AG04450 (cell line): Measurements from ENCODE around the gene ZNF367. TPM values are rescaled to one million over a fixed set of nuclear protein-coding genes. Genes with fewer than 3 reads are reported as not detected.

Experiments used
- CTCF ChIA-PET: fragments of 300-600, 350-600 bp; formaldehyde crosslinking; extraction: SDS; loops from one replicate; lab custom pipeline; 2022; ENCODE audit warnings: antibody characterized with exemption, inconsistent platforms; lab: Charles Lee
- POLR2A ChIA-PET: fragments of 350-600 bp; formaldehyde crosslinking; extraction: SDS; loops from one replicate; lab custom pipeline; 2021; ENCODE audit warnings: antibody characterized with exemption, inconsistent platforms; lab: Yijun Ruan, JAX
- DNase-seq: peaks from one replicate; pipeline ENCODE4 v3.0.0-alpha.2; 2011; ENCODE audit warnings: low read depth, low spot score
- H3K27ac ChIP-seq: one replicate; pipeline ENCODE4 v1.5.1; 2012; ENCODE audit warnings: low read depth, low read length, control low read depth
- H3K27me3 ChIP-seq: one replicate; pipeline ENCODE4 v1.6.0; 2012; ENCODE audit warnings: low read length; ENCODE audit not compliant: control insufficient read depth, insufficient read depth
- H3K4me3 ChIP-seq: 2 replicates; pipeline ENCODE4 v1.5.1; 2011; ENCODE audit warnings: mild to moderate bottlenecking, low read depth, low read length, control low read depth
- H3K9me3 ChIP-seq: 2 replicates; pipeline ENCODE4 v1.5.1; 2012; ENCODE audit warnings: low read length; ENCODE audit not compliant: control insufficient read depth, insufficient read depth
- polyA plus RNA-seq: library from polyadenylated mRNA; depleted of rRNA; stranded (reverse); fragments of >200 nt; gene quantifications from 2 replicates; pipeline ENCODE4 v1.2.3, GENCODE V29; 2011
- TF ChIP-seq, protein P1 (sequence below): IDR thresholded peaks from 2 replicates; pipeline ENCODE4 v1.5.1; 2011; ENCODE audit warnings: low read depth, low read length, control low read depth, inconsistent platforms

ZNF367 gene
- polyA plus RNA-seq, 1 experiment = 0.60 TPM

GRCh38 chr9:96417051-96417586 is 1.1 kb downstream of the ZNF367 start:
- POLR2A ChIA-PET = interaction anchor here (0.5 kb wide), 2 partner anchors 26 to 61 kb away, joined by 3 to 11 read pairs; no protein-coding TSS in a partner anchor

DNA sequence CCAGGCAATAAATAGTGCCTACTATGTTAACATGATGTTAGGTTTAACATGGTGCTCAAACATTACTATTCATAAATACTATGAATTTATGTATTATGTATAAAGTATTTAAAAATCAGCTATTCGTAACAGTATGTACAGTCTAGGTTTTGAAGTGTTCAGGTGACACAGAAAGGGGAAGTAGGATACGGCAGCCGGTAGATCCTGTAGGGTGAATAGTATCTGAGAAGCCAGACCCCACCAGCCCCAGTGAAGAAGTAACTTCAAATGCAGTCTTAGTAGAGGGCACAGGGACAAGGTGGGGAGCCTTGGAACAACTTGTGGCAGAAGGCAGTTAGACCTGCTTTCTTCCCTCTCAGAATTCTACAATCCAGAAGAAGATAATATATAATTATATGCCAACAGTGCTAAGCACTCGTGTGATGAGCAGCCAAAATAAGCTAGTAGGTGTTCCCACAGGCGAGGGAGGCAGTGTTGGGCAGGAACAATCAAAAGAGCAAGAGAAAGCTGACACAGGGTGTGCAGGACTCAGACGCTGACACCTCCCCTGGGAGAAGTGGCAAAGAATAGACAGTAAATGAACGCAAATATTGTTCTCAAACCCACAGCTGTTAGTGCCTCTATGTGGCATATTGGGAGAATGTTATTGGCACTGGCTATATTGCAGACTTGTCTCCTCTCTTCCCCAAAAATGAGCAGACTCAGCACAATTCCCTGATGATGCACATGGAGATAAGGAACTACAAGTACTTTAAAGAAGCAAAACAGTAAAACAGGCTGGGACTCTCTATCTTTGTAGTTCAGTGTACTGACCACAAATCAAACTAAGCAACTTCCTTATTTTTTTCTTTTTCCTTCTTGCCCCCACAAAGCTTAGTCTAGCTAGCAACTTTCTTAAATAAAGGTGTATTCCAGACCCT is 4.6 kb downstream of the ZNF367 start:
- ChIA-PET POLR2A (no interaction called here), CTCF (interaction anchor here (0.6 kb wide), 1 partner anchor 86 kb away, joined by 3 read pairs; no protein-coding TSS in a partner anchor)
- no peak overlapping the region for H3K4me3 ChIP-seq
- H3K9me3 ChIP-seq = no peaks in the 10 kb centered on the region
- TF ChIP-seq, protein P1, sequence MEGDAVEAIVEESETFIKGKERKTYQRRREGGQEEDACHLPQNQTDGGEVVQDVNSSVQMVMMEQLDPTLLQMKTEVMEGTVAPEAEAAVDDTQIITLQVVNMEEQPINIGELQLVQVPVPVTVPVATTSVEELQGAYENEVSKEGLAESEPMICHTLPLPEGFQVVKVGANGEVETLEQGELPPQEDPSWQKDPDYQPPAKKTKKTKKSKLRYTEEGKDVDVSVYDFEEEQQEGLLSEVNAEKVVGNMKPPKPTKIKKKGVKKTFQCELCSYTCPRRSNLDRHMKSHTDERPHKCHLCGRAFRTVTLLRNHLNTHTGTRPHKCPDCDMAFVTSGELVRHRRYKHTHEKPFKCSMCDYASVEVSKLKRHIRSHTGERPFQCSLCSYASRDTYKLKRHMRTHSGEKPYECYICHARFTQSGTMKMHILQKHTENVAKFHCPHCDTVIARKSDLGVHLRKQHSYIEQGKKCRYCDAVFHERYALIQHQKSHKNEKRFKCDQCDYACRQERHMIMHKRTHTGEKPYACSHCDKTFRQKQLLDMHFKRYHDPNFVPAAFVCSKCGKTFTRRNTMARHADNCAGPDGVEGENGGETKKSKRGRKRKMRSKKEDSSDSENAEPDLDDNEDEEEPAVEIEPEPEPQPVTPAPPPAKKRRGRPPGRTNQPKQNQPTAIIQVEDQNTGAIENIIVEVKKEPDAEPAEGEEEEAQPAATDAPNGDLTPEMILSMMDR = no peak
- H3K27ac ChIP-seq = no peak overlapping the region
- no peaks in the 10 kb centered on the region for H3K27me3 ChIP-seq
- no peak for DNase-seq

More at GRCh38 chr9:96417051-96417586, 1.1 kb downstream of the ZNF367 start:
- DNase-seq = peak; percentile 30
- no peaks in the 10 kb centered on the region for H3K27me3 ChIP-seq
- H3K27ac ChIP-seq = peak overlapping the region; percentile 33
- H3K4me3 ChIP-seq = peak overlapping the region; percentile 95
- TF ChIP-seq, protein P1 = peak; percentile 25
- CTCF ChIA-PET = interaction anchor here (0.5 kb wide), 1 partner anchor 10 kb away, joined by 3 read pairs; no protein-coding TSS in a partner anchor
- no peaks in the 10 kb centered on the region for H3K9me3 ChIP-seq

GRCh38 chr9:96412174-96412913 is 5.8 kb downstream of the ZNF367 start:
- ChIA-PET POLR2A (no interaction called here), CTCF (no interaction called here)
- H3K27ac ChIP-seq = no peak overlapping the region
- H3K9me3 ChIP-seq = no peaks in the 10 kb centered on the region
- DNase-seq = no peak
- H3K27me3 ChIP-seq = no peaks in the 10 kb centered on the region
- TF ChIP-seq, protein P1 = no peak
- no peak overlapping the region for H3K4me3 ChIP-seq

DNA sequence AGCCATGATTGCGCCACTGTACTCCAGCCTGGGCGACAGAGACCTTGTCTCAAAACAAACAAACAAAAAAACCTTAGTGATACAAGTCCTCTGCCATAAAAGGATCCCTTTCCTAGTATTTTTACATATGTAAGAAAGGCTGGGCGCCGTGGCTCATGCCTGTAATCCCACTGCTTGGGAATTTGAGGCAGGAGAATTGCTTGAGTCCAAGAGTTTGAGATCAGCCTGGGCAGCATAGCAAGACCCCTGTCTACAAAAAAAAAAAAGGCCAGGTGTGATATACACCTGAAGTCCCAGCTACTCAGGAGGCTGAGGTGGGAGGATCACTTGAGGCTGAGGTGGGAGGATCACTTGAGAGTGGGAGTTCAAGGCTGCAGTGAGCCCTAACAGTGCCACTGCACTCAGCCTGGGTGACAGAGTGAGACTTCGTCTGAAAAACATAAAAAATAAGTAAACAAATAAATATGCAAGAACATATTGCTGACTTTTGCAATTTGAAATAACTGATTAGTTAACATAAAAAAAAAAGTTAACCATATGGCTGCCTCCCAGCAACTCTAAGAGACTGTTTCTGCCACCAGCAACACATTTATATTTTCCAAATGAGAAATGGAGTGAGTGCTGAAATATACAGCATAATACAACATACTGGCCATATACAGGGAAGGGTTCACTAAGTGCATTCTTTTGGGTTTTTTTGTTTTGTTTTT is 6.9 kb downstream of the ZNF367 start:
- no peak for DNase-seq
- H3K27me3 ChIP-seq = no peaks in the 10 kb centered on the region
- H3K27ac ChIP-seq = no peak overlapping the region
- ChIA-PET POLR2A (no interaction called here), CTCF (no interaction called here)
- no peaks in the 10 kb centered on the region for H3K9me3 ChIP-seq
- TF ChIP-seq, protein P1 = no peak
- no peak overlapping the region for H3K4me3 ChIP-seq
